B cell (primary cell): ENCODE results near the gene TTC38. TPM values are rescaled to one million over a fixed set of nuclear protein-coding genes. Genes with fewer than 3 reads are reported as not detected.

Experiments used
- ATAC-seq: fragments of 200-7000 bp; cut with Tn5 transposase; one replicate; pipeline ENCODE4 v1.10.0; 2021; ENCODE audit warnings: low read depth, mild to moderate bottlenecking, moderate number of reproducible peaks, moderate library complexity
- CTCF ChIA-PET: fragments of 350-600 bp; sonication (Branson Sonifier 250); formaldehyde crosslinking; loops from one replicate; lab custom pipeline; 2021; ENCODE audit warnings: antibody characterized with exemption, inconsistent platforms; lab: Charles Lee
- POLR2A ChIA-PET: fragments of 350-600 bp; sonication (Branson Sonifier 250); formaldehyde crosslinking; loops from one replicate; lab custom pipeline; 2021; ENCODE audit warnings: antibody characterized with exemption; lab: Charles Lee
- DNase-seq: peaks from one replicate; pipeline ENCODE4 v3.0.0; 2013
- H2AFZ ChIP-seq: 2 replicates; pipeline ENCODE4 v1.6.1; 2012; ENCODE audit warnings: mild to moderate bottlenecking, low read depth, low read length; ENCODE audit not compliant: insufficient read depth, poor library complexity, severe bottlenecking
- H3K27ac ChIP-seq, 2 donors: 1 replicate in 1 of 2; 2 replicates in 1 of 2; pipeline ENCODE4 v1.5.1; 2012 to 2013; ENCODE audit warnings: low read length in 2 of 2, mild to moderate bottlenecking in 2 of 2, moderate library complexity in 1 of 2
- H3K27me3 ChIP-seq, 4 experiments: fragments of 200-600 bp in 1 of 4; sonication (generic) in 1 of 4; replicated peaks in 1 of 4; 1 replicate in 2 of 4; 2 replicates in 2 of 4; pipeline versions ENCODE4 v1.6.1 to v1.7.0; 2013 to 2016; ENCODE audit warnings: low read length in 3 of 4, mild to moderate bottlenecking in 2 of 4, mixed read lengths in 1 of 4, moderate library complexity in 1 of 4; ENCODE audit not compliant: insufficient read depth in 4 of 4, control insufficient read depth in 3 of 4; ENCODE audit errors: control extremely low read depth in 1 of 4
- H3K36me3 ChIP-seq, 2 experiments: replicated peaks in 1 of 2; 1 replicate in 1 of 2; 2 replicates in 1 of 2; pipeline versions ENCODE4 v1.6.1 to v1.7.1; 2013; ENCODE audit warnings: low read length in 1 of 2; ENCODE audit not compliant: insufficient read depth in 2 of 2, control insufficient read depth in 1 of 2; ENCODE audit errors: control extremely low read depth in 1 of 2, extremely low read depth in 1 of 2
- H3K4me1 ChIP-seq, 2 donors: fragments of 200-600 bp in 1 of 2; sonication (generic) in 1 of 2; 1 replicate in 1 of 2; 2 replicates in 1 of 2; pipeline versions ENCODE4 v1.5.1 to v1.6.1; 2013 to 2017; ENCODE audit warnings: low read length in 2 of 2; ENCODE audit not compliant: control insufficient read depth in 2 of 2, insufficient read depth in 2 of 2
- H3K4me2 ChIP-seq: replicated peaks from 2 replicates; pipeline ENCODE3; 2012; ENCODE audit warnings: mild to moderate bottlenecking, low read depth, low read length; ENCODE audit not compliant: poor library complexity, severe bottlenecking
- H3K4me3 ChIP-seq, 5 experiments: fragments of 200-600 bp in 1 of 5; sonication (generic) in 1 of 5; 1 replicate in 3 of 5; 2 replicates in 2 of 5; pipeline versions ENCODE4 v1.5.1 to v1.7.0; 2011 to 2016; ENCODE audit warnings: low read length in 4 of 5, mild to moderate bottlenecking in 4 of 5, low read depth in 2 of 5, control low read depth in 1 of 5, moderate library complexity in 1 of 5; ENCODE audit not compliant: insufficient read depth in 1 of 5; ENCODE audit errors: control extremely low read depth in 1 of 5, extremely low read depth in 1 of 5
- H3K79me2 ChIP-seq: fragments of 200-600 bp; sonication (generic); one replicate; pipeline ENCODE4 v1.6.0; 2016; ENCODE audit warnings: low read length; ENCODE audit not compliant: control insufficient read depth, insufficient read depth
- H3K9ac ChIP-seq: fragments of 200-600 bp; sonication (generic); 2 replicates; pipeline ENCODE4 v1.6.1; 2017; ENCODE audit warnings: mild to moderate bottlenecking, low read length, moderate library complexity
- H3K9me3 ChIP-seq, 3 donors: one replicate each; pipeline versions ENCODE4 v1.6.1 to v1.7.1; 2013; ENCODE audit warnings: low read length in 2 of 3; ENCODE audit not compliant: control insufficient read depth in 2 of 3, insufficient read depth in 1 of 3; ENCODE audit errors: control extremely low read depth in 1 of 3
- H4K20me1 ChIP-seq: 2 replicates; pipeline ENCODE4 v1.6.0; 2012; ENCODE audit warnings: mild to moderate bottlenecking, low read length; ENCODE audit not compliant: insufficient read depth, control insufficient read depth, poor library complexity, severe bottlenecking
- H3K27ac Mint-ChIP-seq: one replicate; pipeline ENCODE4 v1.8.0; 2021; ENCODE audit warnings: mixed read lengths
- H3K27me3 Mint-ChIP-seq: one replicate; pipeline ENCODE4 v1.8.0; 2021; ENCODE audit warnings: mixed read lengths
- H3K4me1 Mint-ChIP-seq: one replicate; pipeline ENCODE4 v1.8.0; 2021; ENCODE audit warnings: mixed read lengths
- H3K4me3 Mint-ChIP-seq: one replicate; pipeline ENCODE4 v1.8.0; 2021; ENCODE audit warnings: mixed read lengths
- H3K9me3 Mint-ChIP-seq: one replicate; pipeline ENCODE4 v1.8.0; 2022; ENCODE audit warnings: mixed read lengths; ENCODE audit not compliant: insufficient read depth
- EZH2 ChIP-seq: IDR thresholded peaks from 2 replicates; pipeline ENCODE4 v1.6.1; 2012; ENCODE audit warnings: borderline replicate concordance, low read depth, mild to moderate bottlenecking, moderate library complexity, low read length; ENCODE audit not compliant: insufficient read depth, poor library complexity, severe bottlenecking
- WGBS: methylation state at CpG from one replicate; pipeline ENCODE4 v1.1.5; 2013; ENCODE audit warnings: missing lambda C conversion rate; ENCODE audit not compliant: insufficient coverage; 5-methylcytosine and 5-hydroxymethylcytosine counted together
- intact Hi-C: fragments of 100-400 bp; cut with micrococcal nuclease; formaldehyde crosslinking; loops from one replicate; pipeline ENCODE4 v1.10.0; 2022
- polyA plus RNA-seq: library from polyadenylated mRNA; depleted of rRNA; stranded (reverse); fragments of >200 nt; gene quantifications from 2 replicates; pipeline ENCODE4 v1.2.3, GENCODE V29; 2012
- total RNA-seq, 2 donors: library from RNA; stranded (reverse); fragments of 120-200 nt in 1 of 2; gene quantifications; 1 replicate in 1 of 2; 2 replicates in 1 of 2; pipeline versions ENCODE4 v1.2.3 to v1.2.4, GENCODE V29; 2013 to 2022
- TF ChIP-seq, protein P1 (sequence below): fragments of 200-600 bp; IDR thresholded peaks from one replicate; pipeline ENCODE4 v1.8.0; 2022; ENCODE audit warnings: antibody characterized with exemption, mild to moderate bottlenecking

Gene TTC38
- total and polyA plus RNA-seq, 2 donors (not counting 1 experiment from before 2014, with no cell fraction given), result 10.8 to 13.3 TPM

DNA sequence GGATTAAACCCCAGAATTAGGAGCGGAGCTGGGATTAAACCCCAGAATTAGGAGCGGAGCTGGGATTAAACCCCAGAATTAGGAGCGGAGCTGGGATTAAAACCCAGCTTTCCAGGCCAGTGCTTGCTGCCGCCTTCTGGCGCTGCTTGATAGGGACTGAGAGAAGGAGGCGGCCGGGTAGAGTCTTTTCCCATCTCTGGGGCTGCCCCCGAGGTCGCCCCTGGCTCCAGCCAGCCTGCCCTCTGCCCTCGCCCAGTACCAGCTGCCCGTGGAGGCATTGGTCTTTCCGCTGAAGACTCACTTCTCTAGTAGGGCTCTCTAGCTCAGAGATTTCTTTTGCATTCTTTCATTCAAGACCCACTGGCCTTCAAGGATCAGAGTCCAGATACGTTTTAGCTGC is 72.9 kb downstream of the TTC38 start:
- Histone ChIP-seq H2AFZ (no peak overlapping the region), H3K79me2 (peaks cover 38% of the 10 kb centered on the region), H3K4me1 (peaks cover 9 to 13% of the 10 kb centered on the region in 2 donors), H3K9ac (no peak overlapping the region), H4K20me1 (peaks cover 34% of the 10 kb centered on the region), H3K27me3 (no peaks in the 10 kb centered on the region), H3K9me3 (peaks cover 0 to 3% (median 0%) of the 10 kb centered on the region in 3 donors), H3K27ac (no peak overlapping the region), H3K36me3 (peaks cover 10 to 57% of the 10 kb centered on the region in 2 experiments), H3K4me2 (no peak overlapping the region), H3K4me3 (no peak overlapping the region)
- intact Hi-C loops, result no loop called here
- TF ChIP-seq, protein P1, sequence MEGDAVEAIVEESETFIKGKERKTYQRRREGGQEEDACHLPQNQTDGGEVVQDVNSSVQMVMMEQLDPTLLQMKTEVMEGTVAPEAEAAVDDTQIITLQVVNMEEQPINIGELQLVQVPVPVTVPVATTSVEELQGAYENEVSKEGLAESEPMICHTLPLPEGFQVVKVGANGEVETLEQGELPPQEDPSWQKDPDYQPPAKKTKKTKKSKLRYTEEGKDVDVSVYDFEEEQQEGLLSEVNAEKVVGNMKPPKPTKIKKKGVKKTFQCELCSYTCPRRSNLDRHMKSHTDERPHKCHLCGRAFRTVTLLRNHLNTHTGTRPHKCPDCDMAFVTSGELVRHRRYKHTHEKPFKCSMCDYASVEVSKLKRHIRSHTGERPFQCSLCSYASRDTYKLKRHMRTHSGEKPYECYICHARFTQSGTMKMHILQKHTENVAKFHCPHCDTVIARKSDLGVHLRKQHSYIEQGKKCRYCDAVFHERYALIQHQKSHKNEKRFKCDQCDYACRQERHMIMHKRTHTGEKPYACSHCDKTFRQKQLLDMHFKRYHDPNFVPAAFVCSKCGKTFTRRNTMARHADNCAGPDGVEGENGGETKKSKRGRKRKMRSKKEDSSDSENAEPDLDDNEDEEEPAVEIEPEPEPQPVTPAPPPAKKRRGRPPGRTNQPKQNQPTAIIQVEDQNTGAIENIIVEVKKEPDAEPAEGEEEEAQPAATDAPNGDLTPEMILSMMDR, result no peak
- TF ChIP-seq EZH2, result no peak
- CTCF ChIA-PET, result interaction anchor here (0.8 to 1.5 kb wide), 2 partner anchors 24 to 334 kb away, joined by 3 to 4 read pairs; no protein-coding TSS in a partner anchor
- ATAC-seq, result no peak
- Mint-ChIP-seq H3K27me3 (no peaks in the 10 kb centered on the region), H3K4me3 (no peak overlapping the region), H3K27ac (no peak overlapping the region), H3K4me1 (peaks cover 18% of the 10 kb centered on the region), H3K9me3 (no peaks in the 10 kb centered on the region)
- WGBS, result 97% methylated on average over 12 of the region's 13 CpGs
- POLR2A ChIA-PET, result no interaction called here
- DNase-seq, result no peak

Other genes starting within 250 kb of the TTC38 start
- gene PPARA, start 117.5 kb upstream of the TTC38 start, total RNA-seq, result 28.3 and 29.8 TPM in 2 replicates
- gene PPARA, start 117.5 kb upstream of the TTC38 start, polyA plus RNA-seq, result 4.1 and 10.1 TPM in 2 replicates
- gene CDPF1, start 17.7 kb upstream of the TTC38 start, total RNA-seq, result 9.8 TPM in 2 replicates
- 7.2 and 15.4 TPM in 2 replicates for gene CDPF1, start 17.7 kb upstream of the TTC38 start, polyA plus RNA-seq
- gene PKDREJ, start 4.7 kb upstream of the TTC38 start, total RNA-seq, result not detected in 2 replicates
- not detected in 2 replicates for gene PKDREJ, start 4.7 kb upstream of the TTC38 start, polyA plus RNA-seq
- gene GTSE1, start 28.9 kb downstream of the TTC38 start, total RNA-seq, result 0.17 and 0.27 TPM in 2 replicates
- 0.39 and 0.55 TPM in 2 replicates for gene GTSE1, start 28.9 kb downstream of the TTC38 start, polyA plus RNA-seq
- 76.9 and 80.6 TPM in 2 replicates for gene TRMU, start 67.7 kb downstream of the TTC38 start, total RNA-seq
- 51.0 and 64.8 TPM in 2 replicates for gene TRMU, start 67.7 kb downstream of the TTC38 start, polyA plus RNA-seq